A673 (cell line): Measurements from ENCODE around the gene HTR3B. TPM values are rescaled to one million over a fixed set of nuclear protein-coding genes. Genes with fewer than 3 reads are reported as not detected.

ENCODE experiments used
- BruUV-seq: library from RNA; stranded (reverse); fragments of 400-500 nt; replicated peaks from 2 replicates; lab custom pipeline; 2021; lab: Mats Ljungman, UMichigan
- CTCF ChIA-PET: fragments of 300-600 bp; sonication (Branson Sonifier 250); formaldehyde crosslinking; loops from one replicate; lab custom pipeline; 2022; ENCODE audit warnings: antibody characterized with exemption; lab: Charles Lee
- POLR2A ChIA-PET: fragments of 300-600 bp; sonication (Branson Sonifier 250); formaldehyde crosslinking; loops from one replicate; lab custom pipeline; 2022; ENCODE audit warnings: antibody characterized with exemption; ENCODE audit not compliant: low non-redundant PET; lab: Charles Lee
- DNase-seq: peaks from one replicate; pipeline ENCODE4 v3.0.0-alpha.2; 2015; ENCODE audit warnings: low spot score
- H3K27ac ChIP-seq: fragments of 200-600 bp; sonication (generic); 2 replicates; pipeline ENCODE4 v1.5.1; 2016; ENCODE audit warnings: mixed run types, low read depth, mild to moderate bottlenecking, mixed read lengths, antibody characterized with exemption, low read length; ENCODE audit not compliant: poor library complexity, severe bottlenecking
- H3K27me3 ChIP-seq: fragments of 200-600 bp; sonication (generic); replicated peaks from 2 replicates; pipeline ENCODE4 v1.6.1; 2017; ENCODE audit warnings: mixed run types, low read depth, mild to moderate bottlenecking, mixed read lengths, antibody characterized with exemption, low read length; ENCODE audit not compliant: insufficient read depth, poor library complexity
- H3K36me3 ChIP-seq: fragments of 200-600 bp; sonication (generic); 2 replicates; pipeline ENCODE4 v1.6.1; 2016; ENCODE audit warnings: mixed run types, mild to moderate bottlenecking, mixed read lengths, antibody characterized with exemption, low read length; ENCODE audit not compliant: insufficient read depth, poor library complexity, severe bottlenecking
- H3K4me1 ChIP-seq: fragments of 200-600 bp; sonication (generic); 2 replicates; pipeline ENCODE4 v1.6.1; 2017; ENCODE audit warnings: mixed run types, mild to moderate bottlenecking, mixed read lengths, antibody characterized with exemption, low read length; ENCODE audit not compliant: insufficient read depth, poor library complexity, severe bottlenecking
- H3K4me3 ChIP-seq: fragments of 200-600 bp; sonication (generic); 2 replicates; pipeline ENCODE4 v1.5.1; 2016; ENCODE audit warnings: low read depth, mixed run types, mild to moderate bottlenecking, mixed read lengths, low read length; ENCODE audit not compliant: poor library complexity, severe bottlenecking
- H3K9me3 ChIP-seq: fragments of 200-600 bp; sonication (generic); 2 replicates; pipeline ENCODE4 v1.6.1; 2016; ENCODE audit warnings: mixed run types, low read depth, mild to moderate bottlenecking, mixed read lengths, antibody characterized with exemption, low read length; ENCODE audit not compliant: poor library complexity, severe bottlenecking
- EZH2 ChIP-seq: fragments of 200-600 bp; sonication (generic); IDR thresholded peaks from 2 replicates; pipeline ENCODE4 v1.6.1; 2017; ENCODE audit warnings: borderline replicate concordance, low read depth, mild to moderate bottlenecking, mixed read lengths, antibody characterized with exemption, low read length; ENCODE audit not compliant: poor library complexity, severe bottlenecking
- intact Hi-C: fragments of 100-400 bp; cut with micrococcal nuclease; formaldehyde crosslinking; loops from one replicate; pipeline ENCODE4 v1.10.0; 2022; ENCODE audit not compliant: unreplicated experiment
- total RNA-seq: library from RNA; stranded (reverse); gene quantifications from 2 replicates; pipeline ENCODE4 v1.2.3, GENCODE V29; 2021
- TF ChIP-seq, protein P1 (sequence below): fragments of 300-800, 200-600 bp; sonication (generic); conservative IDR thresholded peaks from 2 replicates; pipeline ENCODE4 v1.5.1; 2017; ENCODE audit warnings: low read depth, mild to moderate bottlenecking, antibody characterized with exemption, low read length, moderate library complexity, mixed read lengths

The HTR3B gene
- total RNA-seq, 1 experiment from 2014 or later, result not detected

DNA sequence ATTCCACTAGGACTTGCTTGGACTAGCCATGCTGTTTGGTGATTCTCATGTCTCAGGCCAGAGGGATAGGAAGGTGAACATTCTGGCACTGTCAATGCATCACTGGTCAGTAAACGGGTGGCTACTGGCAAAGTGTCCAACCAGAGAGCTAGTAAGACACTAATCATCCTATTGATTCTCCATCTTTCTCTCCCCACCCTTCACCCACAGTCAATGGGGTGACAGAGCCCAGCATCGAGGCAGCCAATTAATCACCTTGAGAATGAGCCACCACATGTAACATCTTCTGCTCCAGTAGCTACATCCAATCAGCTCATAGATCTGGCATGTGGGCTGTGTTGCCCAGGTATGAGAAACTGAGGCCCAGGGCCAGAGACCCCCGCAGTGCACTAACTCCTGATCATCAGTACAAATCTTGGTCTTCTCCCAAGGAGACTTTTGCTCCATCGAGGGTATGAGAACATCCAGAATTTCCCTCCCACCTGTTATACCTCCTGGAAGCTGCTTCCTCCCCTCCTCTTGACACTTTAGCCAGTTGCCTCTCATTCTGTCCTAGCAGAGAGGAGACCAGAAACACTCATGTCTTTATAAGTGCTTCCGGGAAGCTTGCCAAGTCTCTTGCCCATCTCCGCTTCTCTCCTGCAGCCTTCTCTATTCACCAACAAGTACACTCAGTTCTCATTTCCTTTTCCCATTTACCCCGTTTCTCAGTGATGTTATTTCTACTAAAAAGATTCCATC, 87.3 kb downstream of the HTR3B start:
- peaks cover 13% of the 10 kb centered on the region for H3K27me3 ChIP-seq
- no peak overlapping the region for H3K27ac ChIP-seq
- intact Hi-C loops, result loop anchor here (2.0 to 5.0 kb wide), 2 partner anchors 85 to 95 kb away; no protein-coding TSS in a partner anchor
- no peak for TF ChIP-seq EZH2
- TF ChIP-seq, protein P1, sequence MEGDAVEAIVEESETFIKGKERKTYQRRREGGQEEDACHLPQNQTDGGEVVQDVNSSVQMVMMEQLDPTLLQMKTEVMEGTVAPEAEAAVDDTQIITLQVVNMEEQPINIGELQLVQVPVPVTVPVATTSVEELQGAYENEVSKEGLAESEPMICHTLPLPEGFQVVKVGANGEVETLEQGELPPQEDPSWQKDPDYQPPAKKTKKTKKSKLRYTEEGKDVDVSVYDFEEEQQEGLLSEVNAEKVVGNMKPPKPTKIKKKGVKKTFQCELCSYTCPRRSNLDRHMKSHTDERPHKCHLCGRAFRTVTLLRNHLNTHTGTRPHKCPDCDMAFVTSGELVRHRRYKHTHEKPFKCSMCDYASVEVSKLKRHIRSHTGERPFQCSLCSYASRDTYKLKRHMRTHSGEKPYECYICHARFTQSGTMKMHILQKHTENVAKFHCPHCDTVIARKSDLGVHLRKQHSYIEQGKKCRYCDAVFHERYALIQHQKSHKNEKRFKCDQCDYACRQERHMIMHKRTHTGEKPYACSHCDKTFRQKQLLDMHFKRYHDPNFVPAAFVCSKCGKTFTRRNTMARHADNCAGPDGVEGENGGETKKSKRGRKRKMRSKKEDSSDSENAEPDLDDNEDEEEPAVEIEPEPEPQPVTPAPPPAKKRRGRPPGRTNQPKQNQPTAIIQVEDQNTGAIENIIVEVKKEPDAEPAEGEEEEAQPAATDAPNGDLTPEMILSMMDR, result no peak
- no peaks in the 10 kb centered on the region for H3K9me3 ChIP-seq
- ChIA-PET POLR2A (interaction anchor here (0.7 kb wide), 1 partner anchor 86 kb away, joined by 3 read pairs; no protein-coding TSS in a partner anchor), CTCF (interaction anchor here (1.2 to 5.9 kb wide), 2 partner anchors 188 to 269 kb away, joined by 4 to 71 read pairs; no protein-coding TSS in a partner anchor)
- DNase-seq, result peak; percentile 82
- H3K36me3 ChIP-seq, result no peaks in the 10 kb centered on the region
- BruUV-seq, result no TSS peak
- no peak overlapping the region for H3K4me3 ChIP-seq
- peaks cover 16% of the 10 kb centered on the region for H3K4me1 ChIP-seq

DNA sequence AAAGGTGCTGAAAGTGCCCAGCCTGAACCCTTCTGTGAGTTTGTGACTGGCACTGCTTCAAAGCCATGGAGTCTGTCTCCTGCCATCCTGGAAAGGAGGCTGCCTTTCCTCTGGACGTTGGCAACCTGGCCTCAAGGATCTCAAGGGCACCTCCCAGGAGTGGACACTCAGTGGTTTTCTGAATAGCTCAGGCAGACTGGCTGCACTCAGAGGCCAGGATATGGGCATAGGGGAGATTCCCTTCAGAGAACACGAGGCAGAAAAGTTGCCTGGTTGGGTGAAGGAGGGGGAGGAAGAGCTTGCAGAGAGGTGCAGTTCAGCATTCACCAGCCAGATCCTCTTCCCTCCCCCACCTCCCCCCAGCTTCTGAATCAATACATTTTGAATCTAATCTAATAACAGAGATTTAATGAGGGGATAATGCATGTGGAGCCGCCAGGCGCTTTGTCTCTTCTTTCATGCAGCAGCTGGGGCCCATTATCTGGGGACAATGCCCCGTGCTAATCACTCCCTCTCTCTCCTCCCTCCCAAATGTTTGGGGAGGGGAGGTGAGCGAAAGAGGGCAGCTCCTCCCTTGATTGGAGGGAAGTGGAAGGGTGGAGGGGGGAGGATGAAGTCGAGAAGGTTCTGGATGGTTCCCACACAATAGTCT, 88.0 kb downstream of the HTR3B start:
- peaks cover 9% of the 10 kb centered on the region for H3K27me3 ChIP-seq
- H3K9me3 ChIP-seq, result no peaks in the 10 kb centered on the region
- ChIA-PET CTCF (interaction anchor here (0.7 to 5.9 kb wide), 2 partner anchors 174 to 268 kb away, joined by 5 to 71 read pairs; no protein-coding TSS in a partner anchor), POLR2A (interaction anchor here (0.7 kb wide), 1 partner anchor 87 kb away, joined by 3 read pairs; no protein-coding TSS in a partner anchor)
- intact Hi-C loops, result loop anchor here (2.0 to 5.0 kb wide), 2 partner anchors 85 to 96 kb away; no protein-coding TSS in a partner anchor
- peaks cover 16% of the 10 kb centered on the region for H3K4me1 ChIP-seq
- BruUV-seq, result no TSS peak
- DNase-seq, result peak; percentile 68
- no peaks in the 10 kb centered on the region for H3K36me3 ChIP-seq
- TF ChIP-seq EZH2, result no peak
- TF ChIP-seq, protein P1, result no peak
- H3K4me3 ChIP-seq, result no peak overlapping the region
- no peak overlapping the region for H3K27ac ChIP-seq

DNA sequence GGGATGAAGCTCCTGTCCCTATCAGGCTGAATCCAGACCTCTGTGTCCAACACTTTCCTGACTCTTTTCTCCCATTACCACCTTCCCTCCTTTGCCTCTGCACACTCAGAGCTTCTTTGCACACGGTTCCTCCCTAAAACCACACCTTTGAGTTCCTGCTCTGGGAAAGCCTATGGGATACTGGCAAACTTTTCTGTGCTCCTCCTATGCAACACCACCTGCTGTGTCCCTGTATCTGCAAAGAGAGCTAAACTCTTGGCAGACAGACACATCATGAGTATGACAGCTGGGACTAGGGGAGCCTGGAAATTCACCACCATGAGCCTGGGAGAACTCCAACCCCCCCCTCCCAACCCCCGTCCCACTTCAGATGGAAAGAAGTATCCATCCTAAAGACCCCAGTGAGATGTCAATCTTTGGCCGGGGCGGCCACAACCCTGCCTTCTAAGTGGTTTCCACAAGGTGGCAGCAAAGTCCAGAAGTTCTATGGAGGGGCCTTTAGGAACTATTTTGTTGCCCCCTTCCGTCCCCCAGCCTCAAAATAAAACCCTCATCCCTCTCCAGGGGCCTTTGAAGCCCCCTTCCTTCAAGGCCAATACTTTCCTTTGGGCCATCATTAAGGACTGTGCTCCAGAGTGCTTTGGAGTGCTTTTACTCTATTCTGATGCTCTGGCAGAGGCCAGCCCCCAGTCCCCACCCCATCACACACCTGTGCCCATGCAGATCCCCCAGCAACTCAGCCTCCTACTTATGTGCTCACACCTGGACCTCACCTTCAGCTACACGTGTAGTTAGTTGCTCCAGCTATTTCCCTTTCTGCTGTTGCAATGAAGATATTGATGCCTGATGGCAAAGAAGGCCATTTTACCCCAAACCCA, 89.7 kb downstream of the HTR3B start:
- DNase-seq, result peak; percentile 45
- Histone ChIP-seq H3K36me3 (no peaks in the 10 kb centered on the region), H3K4me1 (peaks cover 16% of the 10 kb centered on the region), H3K27ac (no peak overlapping the region), H3K27me3 (peaks cover 2% of the 10 kb centered on the region), H3K4me3 (no peak overlapping the region), H3K9me3 (no peaks in the 10 kb centered on the region)
- TF ChIP-seq, protein P1, result peak; percentile 93
- no peak for TF ChIP-seq EZH2
- ChIA-PET POLR2A (interaction anchor here (0.7 kb wide), 1 partner anchor 224 kb away, joined by 3 read pairs; no protein-coding TSS in a partner anchor), CTCF (interaction anchor here (0.6 to 5.9 kb wide), 4 partner anchors 93 to 346 kb away, joined by 3 to 71 read pairs (median 4); no protein-coding TSS in a partner anchor)
- no TSS peak for BruUV-seq
- intact Hi-C loops, result loop anchor here (1.0 to 5.0 kb wide), 2 partner anchors 83 to 267 kb away; no protein-coding TSS in a partner anchor
